ENCODE measurements around the gene LIMA1. TPM values are rescaled to one million over a fixed set of nuclear protein-coding genes. Genes with fewer than 3 reads are reported as not detected.
A peak's percentile ranks its signal among the peaks of the same experiment; 100 is the strongest.
"Not testable (repeated sequence)": the region's sequence is repeated elsewhere in the genome, so short reads cannot be mapped to it uniquely, and the experiment has no call there.

Gene LIMA1
- total RNA-seq, 2 donors from 2014 or later = 66.7 to 94.2 TPM

DNA sequence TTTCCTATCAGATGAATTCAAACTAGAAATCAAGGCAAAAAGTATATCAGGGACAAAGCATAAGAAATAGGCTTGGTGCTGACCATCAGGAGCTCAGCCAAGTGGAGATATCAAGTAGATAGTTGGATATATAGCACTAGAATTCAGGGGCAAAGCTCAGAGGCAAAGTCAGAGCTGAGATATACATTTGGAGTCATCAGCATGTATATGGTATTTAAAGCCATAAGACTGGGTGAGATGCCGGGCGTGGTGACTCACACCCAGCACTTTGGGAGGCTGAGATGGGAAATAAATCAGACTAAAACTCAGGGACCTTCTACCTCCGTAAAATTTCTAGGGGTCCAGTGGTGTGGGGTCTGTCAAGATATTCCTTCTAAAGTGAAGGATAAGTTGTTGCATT, 38.9 kb upstream of the LIMA1 start:
- no peak for DNase-seq (ENCODE audit: low spot score)
- no peaks in the 10 kb centered on the region for H3K36me3 ChIP-seq
- H3K4me1 ChIP-seq (replicated peaks) = peaks cover 5% of the 10 kb centered on the region
- intact Hi-C loops (cut with DNase I) = no loop called here
- H3K4me3 ChIP-seq = no peak overlapping the region
- H3K27ac ChIP-seq = no peak overlapping the region
- TF ChIP-seq POLR2AphosphoS5 (IDR thresholded peaks at IDR 0.05) = no peak
- no peak for TF ChIP-seq CTCF (IDR thresholded peaks at IDR 0.05)
- TF ChIP-seq POLR2A (IDR thresholded peaks at IDR 0.05) = no peak
- no peaks in the 10 kb centered on the region for H3K27me3 ChIP-seq (replicated peaks; ENCODE audit: insufficient read depth)
- no peaks in the 10 kb centered on the region for H3K9me3 ChIP-seq
- WGBS = 95% methylated on average over 3 of the region's 3 CpGs

GRCh38 chr12:50317203-50317602, 33.9 kb upstream of the LIMA1 start:
- no peak for DNase-seq (ENCODE audit: low spot score)
- intact Hi-C loops (cut with DNase I) = loop anchor here (10.0 kb wide), 3 partner anchors 92 to 212 kb away; partner anchors contain the start of gene GPD1
- Histone ChIP-seq H3K4me1 (replicated peaks) (no peaks in the 10 kb centered on the region), H3K27me3 (replicated peaks; ENCODE audit: insufficient read depth) (no peaks in the 10 kb centered on the region), H3K9me3 (no peaks in the 10 kb centered on the region), H3K27ac (no peak overlapping the region), H3K36me3 (no peaks in the 10 kb centered on the region), H3K4me3 (no peak overlapping the region)
- TF ChIP-seq CTCF (IDR thresholded peaks at IDR 0.05) (no peak), POLR2AphosphoS5 (IDR thresholded peaks at IDR 0.05) (no peak), POLR2A (IDR thresholded peaks at IDR 0.05) (no peak)
- WGBS = 67% methylated on average over 1 of the region's 1 CpG

GRCh38 chr12:50315803-50316202, 32.5 kb upstream of the LIMA1 start:
- 96% methylated on average over 9 of the region's 9 CpGs for WGBS
- no peak overlapping the region for H3K4me3 ChIP-seq
- intact Hi-C loops (cut with DNase I) = loop anchor here (10.0 kb wide), 3 partner anchors 91 to 211 kb away; partner anchors contain the start of gene GPD1
- TF ChIP-seq CTCF (IDR thresholded peaks at IDR 0.05) (no peak), POLR2A (IDR thresholded peaks at IDR 0.05) (no peak), POLR2AphosphoS5 (IDR thresholded peaks at IDR 0.05) (no peak)
- H3K27ac ChIP-seq = no peak overlapping the region
- H3K36me3 ChIP-seq = no peaks in the 10 kb centered on the region
- no peaks in the 10 kb centered on the region for H3K27me3 ChIP-seq (replicated peaks; ENCODE audit: insufficient read depth)
- DNase-seq (ENCODE audit: low spot score) = no peak
- H3K4me1 ChIP-seq (replicated peaks) = no peaks in the 10 kb centered on the region
- H3K9me3 ChIP-seq = no peaks in the 10 kb centered on the region

- Histone ChIP-seq H3K36me3 (no peaks in the 10 kb centered on the region), H3K4me1 (replicated peaks) (no peaks in the 10 kb centered on the region), H3K27ac (no peak overlapping the region), H3K9me3 (no peaks in the 10 kb centered on the region), H3K27me3 (replicated peaks; ENCODE audit: insufficient read depth) (no peaks in the 10 kb centered on the region), H3K4me3 (no peak overlapping the region)
- DNase-seq (ENCODE audit: low spot score) = no peak
- 64% methylated on average over 7 of the region's 7 CpGs for WGBS
- TF ChIP-seq POLR2A (IDR thresholded peaks at IDR 0.05) (no peak), CTCF (IDR thresholded peaks at IDR 0.05) (peak; percentile 9 to 77 (median 62)), POLR2AphosphoS5 (IDR thresholded peaks at IDR 0.05) (peak; percentile 21)
- intact Hi-C loops (cut with DNase I) = loop anchor here (10.0 kb wide), 3 partner anchors 90 to 210 kb away; partner anchors contain the start of gene GPD1
Measured at GRCh38 chr12:50314636-50315312, 31.5 kb upstream of the LIMA1 start.

DNA sequence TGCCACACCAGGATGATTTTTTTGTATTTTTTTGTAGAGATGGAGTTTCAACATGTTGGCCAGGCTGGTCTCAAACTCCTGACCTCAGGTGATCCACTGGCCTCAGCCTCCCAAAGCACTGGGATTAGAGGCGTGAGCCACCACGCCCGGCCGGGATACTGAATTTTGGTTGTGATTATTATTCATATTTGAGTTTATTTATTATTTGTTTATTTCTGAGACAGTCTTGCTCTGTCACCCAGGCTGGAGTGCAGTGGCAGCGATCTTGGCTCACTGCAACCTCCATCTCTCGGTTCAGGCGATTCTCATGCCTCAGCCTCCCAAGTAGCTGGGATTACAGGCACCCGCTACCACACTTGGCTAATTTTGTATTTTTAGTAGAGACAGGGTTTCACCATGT, 30.7 kb upstream of the LIMA1 start:
- H3K4me1 ChIP-seq (replicated peaks); DNase-seq (ENCODE audit: low spot score); H3K9me3 ChIP-seq; H3K36me3 ChIP-seq; H3K4me3 ChIP-seq; H3K27ac ChIP-seq; H3K27me3 ChIP-seq (replicated peaks; ENCODE audit: insufficient read depth): not testable (repeated sequence)
- 86% methylated on average over 8 of the region's 8 CpGs for WGBS
- intact Hi-C loops (cut with DNase I) = loop anchor here (10.0 kb wide), 3 partner anchors 89 to 209 kb away; partner anchors contain the start of gene GPD1
